Trophoblast cell (in vitro differentiated cells and primary cell): ENCODE data around the gene VAX1.

ENCODE experiments used
- DNase-seq, 2 donors: peaks; one replicate each; pipeline ENCODE4 v3.0.0-alpha.2; 2016
- H2AFZ ChIP-seq: 2 replicates; pipeline ENCODE4 v1.6.1; 2013; ENCODE audit warnings: low read length, moderate library complexity, mild to moderate bottlenecking; ENCODE audit not compliant: insufficient read depth, poor library complexity
- H2AK5ac ChIP-seq: 2 replicates; pipeline ENCODE4 v1.6.1; 2013; ENCODE audit warnings: mild to moderate bottlenecking, low read length
- H2BK120ac ChIP-seq: 2 replicates; pipeline ENCODE4 v1.6.1; 2013; ENCODE audit warnings: low read length, mild to moderate bottlenecking, moderate library complexity; ENCODE audit not compliant: insufficient read depth, poor library complexity
- H2BK12ac ChIP-seq: 2 replicates; pipeline ENCODE4 v1.6.1; 2013; ENCODE audit warnings: mild to moderate bottlenecking, low read length, moderate library complexity
- H2BK5ac ChIP-seq: 2 replicates; pipeline ENCODE4 v1.6.1; 2013; ENCODE audit warnings: low read length, low read depth, moderate library complexity, mild to moderate bottlenecking; ENCODE audit not compliant: poor library complexity
- H3K14ac ChIP-seq: 2 replicates; pipeline ENCODE4 v1.6.1; 2013; ENCODE audit warnings: mild to moderate bottlenecking, low read length
- H3K18ac ChIP-seq: 2 replicates; pipeline ENCODE4 v1.6.1; 2013; ENCODE audit warnings: mild to moderate bottlenecking, low read length
- H3K23ac ChIP-seq: 2 replicates; pipeline ENCODE4 v1.6.1; 2013; ENCODE audit warnings: low read length
- H3K27ac ChIP-seq: 2 replicates; pipeline ENCODE4 v1.5.1; 2013; ENCODE audit warnings: low read depth, mild to moderate bottlenecking, inconsistent platforms, low read length, moderate library complexity
- H3K27me3 ChIP-seq: 2 replicates; pipeline ENCODE4 v1.6.1; 2013; ENCODE audit warnings: inconsistent platforms, mild to moderate bottlenecking, low read length, moderate library complexity; ENCODE audit not compliant: insufficient read depth
- H3K36me3 ChIP-seq, 2 experiments: 1 replicate in 1 of 2; 2 replicates in 1 of 2; pipeline ENCODE4 v1.6.1; 2013; ENCODE audit warnings: low read length in 2 of 2, mild to moderate bottlenecking in 2 of 2, moderate library complexity in 1 of 2; ENCODE audit not compliant: insufficient read depth in 2 of 2, control insufficient read depth in 1 of 2
- H3K4ac ChIP-seq: 2 replicates; pipeline ENCODE4 v1.6.1; 2013; ENCODE audit warnings: low read depth, mild to moderate bottlenecking, low read length, moderate library complexity
- H3K4me1 ChIP-seq, 2 experiments: 1 replicate in 1 of 2; 2 replicates in 1 of 2; pipeline ENCODE4 v1.6.1; 2013; ENCODE audit warnings: low read length in 2 of 2, mild to moderate bottlenecking in 2 of 2, moderate library complexity in 1 of 2; ENCODE audit not compliant: insufficient read depth in 2 of 2, control insufficient read depth in 1 of 2
- H3K4me2 ChIP-seq: 2 replicates; pipeline ENCODE4 v1.6.1; 2013; ENCODE audit warnings: inconsistent platforms, mild to moderate bottlenecking, low read length, moderate library complexity
- H3K4me3 ChIP-seq: 2 replicates; pipeline ENCODE4 v1.5.1; 2013; ENCODE audit warnings: mild to moderate bottlenecking, low read depth, low read length, inconsistent platforms
- H3K79me1 ChIP-seq: one replicate; pipeline ENCODE4 v1.6.1; 2013; ENCODE audit warnings: low read length
- H3K79me2 ChIP-seq: 2 replicates; pipeline ENCODE4 v1.6.1; 2013; ENCODE audit warnings: low read length, mild to moderate bottlenecking; ENCODE audit not compliant: control insufficient read depth, insufficient read depth, poor library complexity
- H3K9ac ChIP-seq: 2 replicates; pipeline ENCODE4 v1.6.1; 2013; ENCODE audit warnings: mild to moderate bottlenecking, low read length
- H3K9me3 ChIP-seq: 2 replicates; pipeline ENCODE4 v1.6.1; 2013; ENCODE audit warnings: low read depth, mild to moderate bottlenecking, control low read depth, inconsistent platforms, low read length; ENCODE audit not compliant: insufficient read depth
- H4K12ac ChIP-seq: 2 replicates; pipeline ENCODE4 v1.6.1; 2013; ENCODE audit warnings: low read depth, mild to moderate bottlenecking, low read length, moderate library complexity
- H4K8ac ChIP-seq: 2 replicates; pipeline ENCODE4 v1.6.1; 2013; ENCODE audit warnings: low read depth, mild to moderate bottlenecking, low read length, moderate library complexity
- H4K91ac ChIP-seq: one replicate; pipeline ENCODE4 v1.6.1; 2013; ENCODE audit warnings: low read depth, mild to moderate bottlenecking, low read length, moderate library complexity
- WGBS: extraction: QIAGEN DNeasy Blood & Tissue Kit; methylation state at CpG from one replicate; pipeline ENCODE4 v1.1.7; 2013; ENCODE audit warnings: missing lambda C conversion rate; ENCODE audit not compliant: insufficient read length, insufficient coverage; ENCODE audit errors: extremely low coverage; 5-methylcytosine and 5-hydroxymethylcytosine counted together

The VAX1 gene

DNA sequence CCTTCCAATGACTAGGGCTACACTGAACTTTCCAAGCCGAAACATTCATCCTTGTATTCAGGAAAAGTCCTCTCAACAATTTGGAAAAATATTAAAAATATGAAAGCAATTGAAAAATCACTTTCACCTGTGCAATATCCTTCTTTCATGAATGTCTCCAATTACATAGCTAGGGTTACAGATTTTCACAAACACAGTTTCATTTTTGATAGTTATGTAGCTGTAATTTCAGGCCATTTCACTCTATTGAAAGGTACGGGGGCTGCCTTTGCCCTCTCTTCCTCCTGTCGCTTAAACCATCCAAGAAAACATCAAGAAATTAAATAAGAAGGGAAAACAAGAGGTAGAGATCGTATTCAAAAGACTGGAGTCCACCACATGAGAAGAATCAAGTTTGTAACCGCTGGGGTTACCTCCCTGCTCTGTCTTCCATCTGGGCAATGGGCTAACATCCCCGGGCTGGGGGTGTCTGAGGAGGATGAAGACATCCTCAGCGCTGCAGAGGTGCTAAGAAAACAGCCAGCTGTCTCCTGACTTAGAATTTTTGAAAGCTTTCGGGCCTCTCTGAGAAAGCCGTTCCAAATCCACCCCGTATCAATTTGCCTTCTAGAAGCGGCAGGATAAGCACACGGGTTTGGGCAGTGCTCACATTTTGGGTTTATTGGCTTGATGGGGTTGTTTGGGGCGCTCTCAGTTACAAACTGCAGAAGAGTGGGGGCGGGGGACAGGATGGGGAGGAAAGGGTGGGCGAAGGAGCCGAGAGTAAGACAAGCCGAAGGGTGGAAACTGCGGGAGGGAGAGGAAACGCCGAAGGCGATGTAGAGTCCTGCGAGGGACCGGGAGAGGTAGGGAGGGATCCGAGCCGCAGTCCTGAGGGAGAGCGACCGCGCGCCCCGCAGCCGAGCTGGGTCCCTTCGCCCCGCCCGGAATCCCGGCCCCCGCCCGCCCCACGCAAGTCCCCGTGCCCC, 24.3 kb upstream of the VAX1 start:
- Histone ChIP-seq H3K27me3 (peaks cover 83% of the 10 kb centered on the region), H3K4me3 (no peak overlapping the region), H4K91ac (no peak overlapping the region), H4K12ac (no peak overlapping the region), H3K14ac (no peak overlapping the region), H3K79me2 (no peaks in the 10 kb centered on the region), H2AK5ac (no peak overlapping the region), H3K9ac (no peak overlapping the region), H2BK12ac (no peak overlapping the region), H3K27ac (no peak overlapping the region), H2BK5ac (no peak overlapping the region), H3K79me1 (no peaks in the 10 kb centered on the region), H2BK120ac (no peak overlapping the region), H3K4me2 (no peak overlapping the region), H3K36me3 (no peaks in the 10 kb centered on the region), H3K4me1 (peaks cover 2 to 5% of the 10 kb centered on the region in 2 experiments), H3K9me3 (peaks cover 8% of the 10 kb centered on the region), H2AFZ (no peak overlapping the region), H4K8ac (no peak overlapping the region), H3K23ac (no peak overlapping the region), H3K4ac (no peak overlapping the region), H3K18ac (no peak overlapping the region)
- no peak for DNase-seq
- no CpG with 5 or more reads among the region's 39 CpGs for WGBS

DNA sequence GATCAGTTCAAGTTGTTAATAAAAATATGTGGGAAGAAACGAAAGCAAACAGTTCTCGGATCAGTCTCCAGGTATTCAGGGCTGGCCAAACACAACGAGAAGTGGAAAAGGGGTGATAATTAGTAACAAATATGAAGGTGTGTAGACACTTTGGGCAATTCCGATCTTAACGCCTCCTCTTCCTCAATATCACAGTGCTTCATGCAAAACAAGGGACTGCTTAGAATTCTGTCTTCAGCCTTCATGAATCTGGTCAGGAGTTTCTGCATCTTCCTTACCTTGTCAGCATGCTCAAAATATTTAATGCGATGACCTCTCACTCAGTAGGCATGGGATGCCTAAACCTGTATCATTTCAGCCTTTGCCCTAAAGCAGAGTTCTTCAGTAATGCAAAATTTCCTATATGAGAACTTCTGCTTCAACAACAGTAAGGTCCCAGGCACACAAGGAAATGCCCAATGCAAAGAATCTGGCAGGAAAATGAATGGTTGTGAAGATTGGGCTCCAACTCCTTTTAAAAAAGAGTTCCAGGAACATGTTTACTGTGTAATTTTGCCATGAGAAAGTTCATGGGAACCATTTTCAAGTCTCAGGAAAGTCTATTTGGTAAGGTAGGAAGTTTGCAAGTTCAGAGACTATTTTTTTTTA, 23.4 kb upstream of the VAX1 start:
- Histone ChIP-seq H3K9ac (no peak overlapping the region), H3K23ac (no peak overlapping the region), H3K79me1 (no peaks in the 10 kb centered on the region), H3K4me1 (peaks cover 2 to 5% of the 10 kb centered on the region in 2 experiments), H2AFZ (no peak overlapping the region), H2BK12ac (no peak overlapping the region), H3K18ac (no peak overlapping the region), H4K8ac (no peak overlapping the region), H3K27ac (no peak overlapping the region), H3K9me3 (peaks cover 5% of the 10 kb centered on the region), H3K14ac (no peak overlapping the region), H3K79me2 (no peaks in the 10 kb centered on the region), H4K12ac (no peak overlapping the region), H3K4me3 (no peak overlapping the region), H4K91ac (no peak overlapping the region), H3K4ac (no peak overlapping the region), H3K4me2 (no peak overlapping the region), H2BK120ac (no peak overlapping the region), H2AK5ac (no peak overlapping the region), H3K36me3 (no peaks in the 10 kb centered on the region), H2BK5ac (no peak overlapping the region), H3K27me3 (peaks cover 79% of the 10 kb centered on the region)
- WGBS, result no CpG with 5 or more reads among the region's 6 CpGs
- DNase-seq, result no peak

DNA sequence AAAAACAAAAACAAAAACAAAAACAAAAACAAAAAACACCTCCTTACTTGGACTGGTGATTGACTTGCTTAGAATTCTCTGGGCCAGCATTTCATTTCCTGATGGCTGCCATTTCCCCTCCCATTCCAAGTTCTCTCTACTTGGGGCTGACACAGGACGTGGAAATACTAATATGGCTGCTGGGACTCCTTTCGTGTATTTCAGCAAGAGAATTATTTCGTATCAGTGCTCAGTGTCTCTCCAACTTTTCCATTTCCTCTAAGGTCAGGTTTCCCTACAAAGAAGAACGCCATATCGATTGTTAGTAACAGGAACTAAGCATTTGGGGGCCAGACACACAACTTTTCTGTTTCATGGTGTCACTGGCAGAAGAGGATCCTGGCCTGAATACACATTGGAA, 22.5 kb upstream of the VAX1 start:
- H3K14ac ChIP-seq, result no peak overlapping the region
- H3K18ac ChIP-seq, result no peak overlapping the region
- no peaks in the 10 kb centered on the region for H3K79me1 ChIP-seq
- no peak overlapping the region for H3K23ac ChIP-seq
- no peaks in the 10 kb centered on the region for H3K36me3 ChIP-seq
- DNase-seq, result no peak
- H2BK5ac ChIP-seq, result no peak overlapping the region
- H3K4ac ChIP-seq, result no peak overlapping the region
- H3K27ac ChIP-seq, result no peak overlapping the region
- H3K27me3 ChIP-seq, result peaks cover 70% of the 10 kb centered on the region
- no peaks in the 10 kb centered on the region for H3K79me2 ChIP-seq
- no peak overlapping the region for H2BK120ac ChIP-seq
- no peak overlapping the region for H2BK12ac ChIP-seq
- H4K12ac ChIP-seq, result no peak overlapping the region
- peaks cover under 1 to 5% of the 10 kb centered on the region in 2 experiments for H3K4me1 ChIP-seq
- no peak overlapping the region for H3K4me2 ChIP-seq
- no peak overlapping the region for H3K9ac ChIP-seq
- no peak overlapping the region for H4K91ac ChIP-seq
- WGBS, result no CpG with 5 or more reads among the region's 5 CpGs
- no peak overlapping the region for H2AK5ac ChIP-seq
- no peak overlapping the region for H4K8ac ChIP-seq
- H3K4me3 ChIP-seq, result no peak overlapping the region
- no peak overlapping the region for H2AFZ ChIP-seq
- H3K9me3 ChIP-seq, result peaks cover 2% of the 10 kb centered on the region

DNA sequence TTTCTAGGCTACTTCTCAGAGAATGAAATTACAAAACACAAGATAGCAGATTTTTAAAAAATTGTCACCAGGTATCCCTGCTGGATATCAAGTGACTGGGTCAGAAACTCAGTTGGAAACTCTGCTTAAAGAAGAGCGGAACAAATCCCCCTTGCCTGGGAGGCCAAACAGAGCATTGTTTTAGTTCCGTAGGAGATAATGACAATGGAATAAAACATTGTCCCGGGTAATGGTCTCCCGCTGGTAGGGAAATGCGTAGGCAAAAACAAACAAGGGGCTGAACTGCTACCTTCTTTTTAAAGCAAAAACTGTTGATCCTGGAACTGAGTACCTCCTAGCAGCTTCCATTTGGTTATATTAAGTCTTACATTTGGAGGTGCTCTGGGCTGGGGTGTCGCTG, 21.3 kb upstream of the VAX1 start:
- Histone ChIP-seq H3K79me1 (no peaks in the 10 kb centered on the region), H2BK5ac (no peak overlapping the region), H3K27ac (no peak overlapping the region), H3K4ac (no peak overlapping the region), H3K9ac (no peak overlapping the region), H4K8ac (no peak overlapping the region), H3K4me2 (no peak overlapping the region), H3K18ac (no peak overlapping the region), H3K36me3 (no peaks in the 10 kb centered on the region), H3K9me3 (peaks cover 2% of the 10 kb centered on the region), H4K12ac (no peak overlapping the region), H2AK5ac (no peak overlapping the region), H2AFZ (no peak overlapping the region), H3K4me1 (peaks cover 0 to 5% of the 10 kb centered on the region in 2 experiments), H4K91ac (no peak overlapping the region), H3K23ac (no peak overlapping the region), H2BK120ac (no peak overlapping the region), H2BK12ac (no peak overlapping the region), H3K27me3 (peaks cover 59% of the 10 kb centered on the region), H3K14ac (no peak overlapping the region), H3K4me3 (no peak overlapping the region), H3K79me2 (no peaks in the 10 kb centered on the region)
- DNase-seq, result no peak
- WGBS, result no CpG with 5 or more reads among the region's 6 CpGs
